HG02763 (cell line): ENCODE measurements around the gene APBB3.

Source experiments
- ATAC-seq: cut with Tn5 transposase; IDR thresholded peaks from one replicate; pipeline ENCODE4 v1.9.1; 2021; ENCODE audit warnings: mild to moderate bottlenecking, moderate library complexity; ENCODE audit not compliant: unreplicated experiment

Gene APBB3

GRCh38 chr5:140555747-140556312 is 8.6 kb downstream of the APBB3 start:
- no peak for ATAC-seq

- ATAC-seq = no peak
These were observed 9.9 kb downstream of the APBB3 start for GRCh38 chr5:140554454-140554853.

GRCh38 chr5:140553657-140554056 is 10.7 kb downstream of the APBB3 start:
- ATAC-seq = no peak

DNA sequence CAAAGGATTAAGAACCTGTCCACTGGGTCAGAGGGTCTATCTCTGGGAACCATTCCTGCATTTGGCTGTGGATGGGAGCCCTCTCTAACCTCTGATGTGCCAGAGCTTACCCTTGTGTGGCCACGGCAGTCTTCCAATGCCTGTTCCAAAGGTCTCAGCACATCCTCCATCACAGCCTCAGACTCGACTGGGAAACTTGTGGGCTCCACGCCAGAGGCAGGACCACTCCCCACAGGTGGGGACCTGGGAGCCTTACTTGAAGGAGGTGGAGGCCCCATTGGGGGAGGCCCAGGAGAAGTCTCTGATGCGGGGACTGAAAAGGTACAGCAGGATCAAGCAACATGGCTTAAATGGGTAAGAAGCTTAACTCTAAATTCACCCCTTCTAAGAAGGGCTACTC is 12.5 kb downstream of the APBB3 start:
- ATAC-seq = no peak

- ATAC-seq = no peak
These were observed 14.0 kb downstream of the APBB3 start for GRCh38 chr5:140550147-140551079.

- no peak for ATAC-seq
These were observed 14.9 kb downstream of the APBB3 start for GRCh38 chr5:140549237-140550144.

DNA sequence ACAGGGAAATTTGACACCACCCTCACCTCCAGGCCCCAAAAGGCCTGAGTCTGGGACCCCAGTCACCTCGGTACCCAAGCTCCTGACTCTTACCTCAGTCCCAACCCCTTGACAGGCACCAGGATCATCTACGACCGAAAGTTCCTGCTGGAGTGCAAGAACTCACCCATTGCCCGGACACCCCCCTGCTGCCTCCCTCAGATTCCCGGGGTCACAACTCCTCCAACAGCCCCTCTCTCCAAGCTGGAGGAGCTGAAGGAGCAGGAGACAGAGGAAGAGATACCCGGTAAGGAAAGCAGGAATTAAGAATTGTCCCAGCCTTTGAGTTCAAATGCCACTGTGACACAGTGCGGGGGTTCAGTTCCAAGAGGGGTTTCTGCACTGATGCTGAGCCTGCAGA is 15.6 kb downstream of the APBB3 start:
- no peak for ATAC-seq

DNA sequence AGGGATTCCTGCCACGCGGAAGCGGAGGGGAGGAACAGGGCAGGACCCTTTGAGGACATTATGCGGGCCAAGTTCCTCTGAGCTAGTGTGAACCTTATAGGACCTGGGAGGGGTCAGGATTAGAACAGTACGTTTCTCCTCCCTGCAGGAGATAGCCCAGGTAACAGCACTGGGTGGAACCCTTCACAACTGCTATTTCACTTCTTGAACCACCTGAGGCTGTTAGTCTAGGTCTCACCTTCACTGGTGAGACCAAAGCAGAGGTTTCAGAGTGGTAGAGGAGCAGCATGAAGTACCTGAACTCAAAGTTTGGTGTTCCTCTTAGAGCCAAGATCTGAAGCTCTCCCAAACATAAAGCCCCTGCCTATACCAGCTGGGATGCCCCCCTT is 16.1 kb downstream of the APBB3 start:
- no peak for ATAC-seq

DNA sequence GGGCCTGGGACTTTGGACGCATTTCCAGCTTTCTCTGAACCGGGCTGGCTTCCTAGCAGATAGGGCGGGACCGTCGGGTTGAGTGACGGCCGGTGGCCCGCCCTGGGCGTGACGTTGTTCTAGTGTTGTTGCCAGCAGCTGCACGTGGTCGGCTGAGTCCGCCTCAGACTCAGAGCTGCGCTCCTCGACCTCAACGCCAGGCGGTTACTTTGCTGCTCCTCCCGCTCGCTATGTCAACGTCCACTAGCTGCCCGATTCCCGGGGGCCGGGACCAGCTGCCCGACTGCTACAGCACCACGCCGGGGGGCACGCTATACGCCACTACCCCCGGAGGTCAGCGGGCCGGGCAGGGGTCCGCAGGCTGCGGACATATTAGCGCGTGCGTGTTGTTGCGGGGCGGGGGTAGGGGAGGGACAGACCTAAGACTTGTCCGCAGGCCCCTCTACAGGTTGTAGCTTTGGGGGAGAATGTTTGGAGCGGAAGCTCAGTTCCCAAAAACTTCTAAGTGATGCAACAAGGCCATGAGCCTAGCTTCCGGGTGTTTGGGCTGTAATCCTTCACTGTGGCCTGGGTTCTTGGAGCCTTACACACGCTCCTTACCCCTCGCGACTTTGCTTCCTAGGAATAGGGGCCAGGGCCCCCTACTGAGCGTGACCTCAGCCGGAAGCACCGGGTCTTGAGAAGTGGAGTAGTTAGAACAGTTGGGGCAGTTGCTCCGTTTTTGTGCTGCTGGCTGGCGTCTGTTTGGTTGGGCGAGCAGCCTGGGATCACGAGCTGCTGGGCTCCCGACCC is 16.7 kb downstream of the APBB3 start, which contains the start of gene EIF4EBP3:
Gene EIF4EBP3 (plus strand): TSS at position 155 of the 792 bp plus-strand sequence. CDS start 76 bp downstream, at position 231.
- ATAC-seq = peak; percentile 98

GRCh38 chr5:140546851-140547507 is 17.4 kb downstream of the APBB3 start:
- no peak for ATAC-seq

- ATAC-seq = no peak
These were observed 18.8 kb downstream of the APBB3 start for GRCh38 chr5:140545606-140546005.

- no peak for ATAC-seq
These were observed 19.4 kb downstream of the APBB3 start for GRCh38 chr5:140544986-140545385.

DNA sequence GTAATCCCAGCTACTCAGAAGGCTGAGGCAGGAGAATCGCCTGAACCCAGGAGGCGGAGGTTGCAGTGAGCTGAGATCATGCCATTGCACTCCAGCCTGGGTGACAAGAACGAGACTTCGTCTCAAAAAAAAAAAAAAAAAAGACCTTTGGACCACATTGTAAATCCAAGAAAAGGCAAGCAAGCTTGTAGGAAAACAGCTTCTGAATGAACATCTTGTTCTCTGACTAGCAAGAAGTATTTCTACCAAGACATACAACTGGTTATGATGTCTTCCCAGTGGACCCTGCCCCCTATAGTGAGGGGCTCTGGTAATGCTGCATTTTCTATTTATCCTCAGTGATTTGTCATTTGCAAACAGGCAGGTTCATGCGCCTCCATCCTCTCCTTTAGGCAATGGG is 21.4 kb downstream of the APBB3 start:
- ATAC-seq = no peak

- no peak for ATAC-seq
These were observed 24.2 kb downstream of the APBB3 start for GRCh38 chr5:140540227-140540626.

GRCh38 chr5:140524003-140524402 is 40.4 kb downstream of the APBB3 start:
- ATAC-seq = no peak

- ATAC-seq = no peak
These were observed 51.3 kb downstream of the APBB3 start for GRCh38 chr5:140513124-140513523.

- no peak for ATAC-seq
These were observed 54.5 kb downstream of the APBB3 start for GRCh38 chr5:140509898-140510297.
